ENCODE results near the gene ITSN2.

DNA sequence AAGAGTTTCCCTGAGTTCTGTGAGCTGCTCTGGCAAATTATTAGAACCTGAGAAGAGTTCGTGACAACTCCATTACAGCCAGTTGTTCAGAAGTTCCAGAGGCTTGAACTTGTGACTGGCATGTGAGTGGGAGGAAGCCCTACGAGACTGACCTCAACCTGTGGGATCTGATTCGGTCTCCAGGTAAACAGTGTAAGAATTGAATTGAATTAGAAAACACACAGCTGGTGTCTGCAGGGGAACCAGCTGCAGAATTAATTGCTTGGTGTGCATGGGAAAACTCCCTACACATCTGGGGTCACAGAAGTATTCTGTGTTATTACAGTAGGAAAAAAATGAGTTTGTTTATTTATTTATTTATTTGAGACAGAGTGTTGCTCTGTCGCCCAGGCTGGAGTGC, 14.0 kb upstream of the ITSN2 start:
- TF ChIP-seq, protein P1, sequence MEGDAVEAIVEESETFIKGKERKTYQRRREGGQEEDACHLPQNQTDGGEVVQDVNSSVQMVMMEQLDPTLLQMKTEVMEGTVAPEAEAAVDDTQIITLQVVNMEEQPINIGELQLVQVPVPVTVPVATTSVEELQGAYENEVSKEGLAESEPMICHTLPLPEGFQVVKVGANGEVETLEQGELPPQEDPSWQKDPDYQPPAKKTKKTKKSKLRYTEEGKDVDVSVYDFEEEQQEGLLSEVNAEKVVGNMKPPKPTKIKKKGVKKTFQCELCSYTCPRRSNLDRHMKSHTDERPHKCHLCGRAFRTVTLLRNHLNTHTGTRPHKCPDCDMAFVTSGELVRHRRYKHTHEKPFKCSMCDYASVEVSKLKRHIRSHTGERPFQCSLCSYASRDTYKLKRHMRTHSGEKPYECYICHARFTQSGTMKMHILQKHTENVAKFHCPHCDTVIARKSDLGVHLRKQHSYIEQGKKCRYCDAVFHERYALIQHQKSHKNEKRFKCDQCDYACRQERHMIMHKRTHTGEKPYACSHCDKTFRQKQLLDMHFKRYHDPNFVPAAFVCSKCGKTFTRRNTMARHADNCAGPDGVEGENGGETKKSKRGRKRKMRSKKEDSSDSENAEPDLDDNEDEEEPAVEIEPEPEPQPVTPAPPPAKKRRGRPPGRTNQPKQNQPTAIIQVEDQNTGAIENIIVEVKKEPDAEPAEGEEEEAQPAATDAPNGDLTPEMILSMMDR (IDR thresholded peaks at IDR 0.05) = no peak
- no peak for TF ChIP-seq POLR2A (IDR thresholded peaks at IDR 0.05)

All from body of pancreas (tissue), 4 donors.